ENCODE measurements around the gene PLCL1. TPM values are rescaled to one million over a fixed set of nuclear protein-coding genes. Genes with fewer than 3 reads are reported as not detected.

Gene PLCL1
- total RNA-seq, 1 donor from 2014 or later: 78.6 TPM

DNA sequence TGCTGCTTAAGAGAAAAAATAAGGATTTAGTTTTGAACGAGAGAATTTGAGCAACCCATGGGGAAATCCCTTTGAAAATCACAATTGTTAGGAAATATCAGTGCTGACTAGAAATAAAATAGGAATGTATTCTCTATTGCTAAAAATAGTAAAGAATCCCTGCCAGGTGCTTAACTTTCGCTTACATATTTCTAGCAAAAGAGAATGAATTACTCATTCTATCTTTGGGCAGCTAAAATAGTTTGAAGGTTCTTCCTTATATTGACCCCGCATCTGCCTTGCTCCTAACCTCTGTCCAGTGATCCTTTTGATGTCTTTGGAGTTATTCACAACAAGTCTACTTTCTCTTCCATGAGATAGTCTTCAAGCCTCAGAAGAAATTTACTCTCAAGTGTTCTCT is 103.8 kb downstream of the PLCL1 start:
- Histone ChIP-seq H3K9me3 (replicated peaks) (no peaks in the 10 kb centered on the region), H3K27me3 (ENCODE audit: low read depth) (no peaks in the 10 kb centered on the region), H3K4me1 (peaks cover 40% of the 10 kb centered on the region), H3K36me3 (no peaks in the 10 kb centered on the region), H3K4me3 (no peak overlapping the region), H3K27ac (replicated peaks) (no peak overlapping the region)
- TF ChIP-seq CTCF (IDR thresholded peaks at IDR 0.05; ENCODE audit: borderline replicate concordance): no peak
- DNase-seq: no peak
- intact Hi-C loops (cut with micrococcal nuclease): no loop called here

DNA sequence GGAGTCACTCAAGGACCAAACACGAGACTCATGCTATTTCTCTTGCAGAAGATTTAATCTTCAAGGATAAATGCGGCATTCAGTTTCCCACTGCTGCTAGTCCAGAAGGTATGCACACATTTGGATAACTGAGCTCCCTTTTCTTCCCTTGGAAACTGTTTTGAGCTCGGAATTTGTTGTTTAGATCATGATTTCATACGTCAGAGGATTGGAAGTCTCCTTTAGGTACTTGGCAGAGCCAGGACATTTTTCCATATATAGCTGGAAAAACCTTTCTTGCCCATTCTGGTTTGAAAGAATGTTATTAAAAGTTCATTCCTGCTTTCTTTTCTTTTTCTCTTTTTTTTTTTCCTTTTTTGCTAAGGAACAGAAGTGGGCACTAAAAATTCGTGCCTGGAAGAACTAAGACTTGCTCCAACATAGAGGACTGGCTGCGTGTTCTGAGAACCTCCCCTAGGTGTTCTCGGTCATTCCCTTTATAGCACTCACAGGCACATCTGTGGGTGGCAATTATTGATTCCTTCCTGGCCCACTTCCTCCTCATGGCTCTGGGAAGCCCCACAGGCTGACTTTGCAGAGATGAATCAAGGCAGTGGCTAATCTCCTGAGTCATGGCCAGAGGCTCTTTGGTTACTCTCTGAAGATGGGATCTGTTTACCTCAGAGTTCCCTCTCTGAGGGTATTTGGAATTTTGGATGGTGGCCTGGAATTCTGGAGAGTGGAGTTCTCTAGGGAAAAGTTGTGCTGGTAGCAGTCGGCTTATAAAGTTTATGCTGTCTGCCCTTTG is 104.8 kb downstream of the PLCL1 start:
- H3K27ac ChIP-seq (replicated peaks): peak overlapping the region; percentile 16
- H3K9me3 ChIP-seq (replicated peaks): no peaks in the 10 kb centered on the region
- H3K4me1 ChIP-seq: peaks cover 41% of the 10 kb centered on the region
- H3K4me3 ChIP-seq: no peak overlapping the region
- H3K36me3 ChIP-seq: no peaks in the 10 kb centered on the region
- TF ChIP-seq CTCF (IDR thresholded peaks at IDR 0.05; ENCODE audit: borderline replicate concordance): no peak
- DNase-seq: no peak
- intact Hi-C loops (cut with micrococcal nuclease): no loop called here
- no peaks in the 10 kb centered on the region for H3K27me3 ChIP-seq (ENCODE audit: low read depth)

DNA sequence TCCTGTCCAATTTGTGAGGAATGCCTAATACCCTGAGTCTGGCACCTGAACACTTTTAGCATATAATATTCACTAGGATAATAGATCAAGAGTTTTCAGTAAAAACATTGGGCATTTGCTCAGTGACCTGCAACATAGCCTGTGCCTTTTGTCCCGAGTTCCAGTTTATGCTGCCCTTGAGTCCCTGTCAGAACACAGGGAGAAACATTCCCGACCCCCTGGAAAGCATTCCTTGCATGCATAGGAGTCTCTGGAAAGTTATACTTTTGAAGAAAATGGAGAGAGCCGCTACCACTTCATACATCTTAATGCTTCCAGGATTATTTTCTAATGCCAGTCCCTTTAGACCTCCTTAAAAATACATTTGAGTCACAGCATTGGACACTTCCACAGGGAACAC is 107.3 kb downstream of the PLCL1 start:
- H3K4me3 ChIP-seq: no peak overlapping the region
- H3K36me3 ChIP-seq: no peaks in the 10 kb centered on the region
- no peaks in the 10 kb centered on the region for H3K9me3 ChIP-seq (replicated peaks)
- intact Hi-C loops (cut with micrococcal nuclease): no loop called here
- H3K27ac ChIP-seq (replicated peaks): no peak overlapping the region
- no peak for DNase-seq
- no peak for TF ChIP-seq CTCF (IDR thresholded peaks at IDR 0.05; ENCODE audit: borderline replicate concordance)
- H3K27me3 ChIP-seq (ENCODE audit: low read depth): no peaks in the 10 kb centered on the region
- H3K4me1 ChIP-seq: peaks cover 66% of the 10 kb centered on the region

GRCh38 chr2:197913084-197913483 is 108.7 kb downstream of the PLCL1 start:
- H3K27ac ChIP-seq (replicated peaks): no peak overlapping the region
- DNase-seq: no peak
- H3K27me3 ChIP-seq (ENCODE audit: low read depth): no peaks in the 10 kb centered on the region
- no peaks in the 10 kb centered on the region for H3K36me3 ChIP-seq
- TF ChIP-seq CTCF (IDR thresholded peaks at IDR 0.05; ENCODE audit: borderline replicate concordance): no peak
- intact Hi-C loops (cut with micrococcal nuclease): no loop called here
- peaks cover 64% of the 10 kb centered on the region for H3K4me1 ChIP-seq
- no peak overlapping the region for H3K4me3 ChIP-seq
- no peaks in the 10 kb centered on the region for H3K9me3 ChIP-seq (replicated peaks)

DNA sequence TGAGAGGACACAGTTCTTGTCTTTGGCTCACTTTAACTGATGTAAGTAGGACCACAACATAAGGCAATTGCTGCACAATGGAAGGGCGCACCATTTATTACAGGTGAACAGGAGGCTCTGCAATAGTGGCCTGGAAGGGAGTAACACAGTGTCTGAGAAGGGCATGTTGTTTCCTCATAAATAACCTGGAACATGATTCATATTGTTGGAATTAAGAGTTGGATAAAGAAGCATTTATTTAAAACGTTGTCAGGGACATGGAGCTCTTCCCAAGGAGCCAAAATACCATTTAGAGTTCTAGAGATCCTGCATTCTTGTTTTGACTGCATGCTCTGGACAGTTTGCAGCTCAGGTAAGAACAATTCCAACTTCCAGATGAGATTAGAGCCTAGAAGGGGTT is 110.4 kb downstream of the PLCL1 start:
- DNase-seq: no peak
- H3K36me3 ChIP-seq: no peaks in the 10 kb centered on the region
- H3K27me3 ChIP-seq (ENCODE audit: low read depth): no peaks in the 10 kb centered on the region
- H3K4me1 ChIP-seq: peaks cover 63% of the 10 kb centered on the region
- H3K9me3 ChIP-seq (replicated peaks): no peaks in the 10 kb centered on the region
- intact Hi-C loops (cut with micrococcal nuclease): no loop called here
- H3K4me3 ChIP-seq: no peak overlapping the region
- no peak for TF ChIP-seq CTCF (IDR thresholded peaks at IDR 0.05; ENCODE audit: borderline replicate concordance)
- peak overlapping the region; percentile 4 for H3K27ac ChIP-seq (replicated peaks)

Measured in left ventricle myocardium inferior (tissue), 1 donor.